Adrenal gland (tissue), 5 donors: ENCODE measurements around the gene DNM1L.

ENCODE experiments used
- POLR2A ChIP-seq, 2 donors: fragments of 450-650 bp; IDR thresholded peaks; one replicate each; pipeline ENCODE4 v1.6.1; 2017; ENCODE audit warnings: antibody characterized with exemption in 2 of 2, mild to moderate bottlenecking in 2 of 2, moderate library complexity in 1 of 2
- TF ChIP-seq, protein P1 (sequence below), 6 experiments: fragments of 450-650 bp in 4 of 6; fragments of 200-600 bp in 2 of 6; sonication (generic) in 1 of 6; IDR thresholded peaks; 1 replicate in 5 of 6; 2 replicates in 1 of 6; pipeline versions ENCODE4 v1.5.1 to v1.8.0; 2016 to 2021; ENCODE audit warnings: antibody characterized with exemption in 6 of 6, mild to moderate bottlenecking in 2 of 6, moderate library complexity in 1 of 6
- donor health status: DM: no; HTN: no; CAD: no.

DNA sequence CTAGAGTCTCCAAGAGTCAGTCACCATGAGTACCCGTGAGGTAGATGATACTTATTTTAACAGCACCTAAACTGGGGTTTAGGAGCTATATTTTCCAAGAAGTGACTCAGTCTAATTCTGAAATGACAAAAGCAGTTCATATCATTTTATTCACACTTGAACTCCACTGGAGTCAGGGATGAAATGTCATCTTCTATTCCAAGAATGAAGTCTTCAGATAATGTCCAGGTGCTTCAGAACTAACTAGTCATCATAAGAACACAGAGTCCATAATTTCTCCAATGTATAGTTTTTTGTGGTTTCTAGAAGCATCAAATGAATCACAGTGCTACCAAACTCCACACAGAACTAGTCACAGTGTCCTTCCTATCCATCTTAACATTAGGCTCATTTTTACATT, 13.3 kb downstream of the DNM1L start:
- TF ChIP-seq, protein P1, sequence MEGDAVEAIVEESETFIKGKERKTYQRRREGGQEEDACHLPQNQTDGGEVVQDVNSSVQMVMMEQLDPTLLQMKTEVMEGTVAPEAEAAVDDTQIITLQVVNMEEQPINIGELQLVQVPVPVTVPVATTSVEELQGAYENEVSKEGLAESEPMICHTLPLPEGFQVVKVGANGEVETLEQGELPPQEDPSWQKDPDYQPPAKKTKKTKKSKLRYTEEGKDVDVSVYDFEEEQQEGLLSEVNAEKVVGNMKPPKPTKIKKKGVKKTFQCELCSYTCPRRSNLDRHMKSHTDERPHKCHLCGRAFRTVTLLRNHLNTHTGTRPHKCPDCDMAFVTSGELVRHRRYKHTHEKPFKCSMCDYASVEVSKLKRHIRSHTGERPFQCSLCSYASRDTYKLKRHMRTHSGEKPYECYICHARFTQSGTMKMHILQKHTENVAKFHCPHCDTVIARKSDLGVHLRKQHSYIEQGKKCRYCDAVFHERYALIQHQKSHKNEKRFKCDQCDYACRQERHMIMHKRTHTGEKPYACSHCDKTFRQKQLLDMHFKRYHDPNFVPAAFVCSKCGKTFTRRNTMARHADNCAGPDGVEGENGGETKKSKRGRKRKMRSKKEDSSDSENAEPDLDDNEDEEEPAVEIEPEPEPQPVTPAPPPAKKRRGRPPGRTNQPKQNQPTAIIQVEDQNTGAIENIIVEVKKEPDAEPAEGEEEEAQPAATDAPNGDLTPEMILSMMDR (IDR thresholded peaks at IDR 0.05): no peak
- no peak for TF ChIP-seq POLR2A (IDR thresholded peaks at IDR 0.05)
